Ovary (tissue), 9 donors: Measurements from ENCODE around the gene ZNF662. TPM values are rescaled to one million over a fixed set of nuclear protein-coding genes. Genes with fewer than 3 reads are reported as not detected.

Source experiments
- DNase-seq, 5 donors: peaks; one replicate each; pipeline ENCODE4 v3.0.0-alpha.2; 2019 to 2020
- H3K27ac ChIP-seq, 2 donors: fragments of 200-600 bp; one replicate each; pipeline versions ENCODE4 v1.5.1 to v1.8.0; 2019 to 2022
- H3K27me3 ChIP-seq: fragments of 200-600 bp; one replicate; pipeline ENCODE4 v1.8.0; 2022
- H3K36me3 ChIP-seq: fragments of 200-600 bp; sonication (generic); one replicate; pipeline ENCODE4 v1.5.1; 2019
- H3K4me1 ChIP-seq: one replicate; pipeline ENCODE4 v1.8.1; 2013; ENCODE audit warnings: mild to moderate bottlenecking, moderate library complexity; ENCODE audit not compliant: insufficient read depth
- H3K4me3 ChIP-seq: fragments of 200-600 bp; sonication (generic); one replicate; pipeline ENCODE4 v1.5.1; 2017
- H3K9me3 ChIP-seq, 2 donors: fragments of 200-600 bp in 1 of 2; sonication (generic) in 1 of 2; one replicate each; pipeline versions ENCODE4 v1.5.1 to v1.8.1; 2013 to 2019; ENCODE audit warnings: mild to moderate bottlenecking in 1 of 2, moderate library complexity in 1 of 2
- EP300 ChIP-seq: sonication (generic); formaldehyde crosslinking; IDR thresholded peaks from one replicate; pipeline ENCODE4 v1.6.1; 2017; ENCODE audit warnings: antibody characterized with exemption
- POLR2A ChIP-seq: fragments of 450-650 bp; IDR thresholded peaks from one replicate; pipeline ENCODE4 v1.6.1; 2017; ENCODE audit warnings: antibody characterized with exemption, mild to moderate bottlenecking, moderate library complexity
- WGBS, 3 donors: extraction: QIAGEN DNeasy Blood & Tissue Kit in 1 of 3; methylation state at CpG; one replicate each; pipeline versions ENCODE4 v1.1.5 to v1.1.7; 2013 to 2017; 5-methylcytosine and 5-hydroxymethylcytosine counted together
- intact Hi-C, 4 donors: fragments of 100-400 bp; cut with DNase I; formaldehyde crosslinking; loops; one replicate each; pipeline versions ENCODE4 v1.11.0 to v1.15.1; 2022 to 2023
- polyA plus RNA-seq, 2 donors: library from polyadenylated mRNA; stranded (reverse); fragments of 200-250 nt in 1 of 2; fragments of 350-450 nt in 1 of 2; fragmentation: Illumina TruSeq in 1 of 2; extraction: RNeasy Lipid Tissue Mini Kit (QIAGEN cat#74804) in 1 of 2; gene quantifications; one replicate each; pipeline ENCODE4 v1.2.3, GENCODE V29; 2013 to 2014
- total RNA-seq, 7 donors: library from RNA; depleted of rRNA in 2 of 7; stranded (reverse); fragments of >200 nt in 2 of 7; fragmentation: NEBNext Ultra II Directional in 3 of 7; extraction: Animal tissue kit (Norgen Biotek cat#: 25700) in 3 of 7; gene quantifications; one replicate each; pipeline versions ENCODE4 v1.1.0 to v1.2.4, GENCODE V29; 2016 to 2023
- TF ChIP-seq, protein P1 (sequence below), 3 donors: fragments of 450-650 bp in 2 of 3; fragments of 200-600 bp in 1 of 3; IDR thresholded peaks; one replicate each; pipeline versions ENCODE4 v1.5.1 to v1.8.0; 2016 to 2022; ENCODE audit warnings: antibody characterized with exemption in 3 of 3, mild to moderate bottlenecking in 1 of 3
- donor health status: DM: no; HTN: no; CAD: no; lungs with moderate emphysema.
- donor health status: DM: no; HTN: no; CAD: no.
- donor health status: Bipolar disorder and iron deficiency.
- donor health status: DM: yes; HTN: yes; CAD: no.
- donor health status: DM: no; HTN: no; CAD: no.
- donor health status: DM: yes; HTN: yes; CAD: no.

Gene ZNF662
- total and polyA plus RNA-seq, 9 donors: 8.1 to 29.8 (median 19.8) TPM

DNA sequence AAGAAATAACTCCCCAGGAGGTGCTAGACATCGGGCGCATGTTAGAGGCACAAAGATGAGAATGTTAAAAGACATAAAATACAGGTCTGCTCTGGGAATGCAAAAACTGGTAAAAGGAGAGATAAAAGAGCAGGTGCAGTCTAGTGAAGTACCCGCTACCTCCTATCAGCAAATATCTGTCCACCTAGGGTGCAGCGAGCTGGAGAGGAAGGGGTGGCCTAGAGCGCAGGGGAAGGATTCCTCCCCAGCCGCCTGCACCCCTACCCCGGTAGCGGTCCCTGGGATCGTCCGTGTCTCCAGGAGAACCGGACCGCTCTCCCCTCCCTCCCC is 237 bp upstream of the ZNF662 start:
- no peaks in the 10 kb centered on the region for H3K36me3 ChIP-seq
- peak overlapping the region; percentile 76 for H3K4me3 ChIP-seq
- peaks cover 5% of the 10 kb centered on the region for H3K4me1 ChIP-seq
- TF ChIP-seq, protein P1, sequence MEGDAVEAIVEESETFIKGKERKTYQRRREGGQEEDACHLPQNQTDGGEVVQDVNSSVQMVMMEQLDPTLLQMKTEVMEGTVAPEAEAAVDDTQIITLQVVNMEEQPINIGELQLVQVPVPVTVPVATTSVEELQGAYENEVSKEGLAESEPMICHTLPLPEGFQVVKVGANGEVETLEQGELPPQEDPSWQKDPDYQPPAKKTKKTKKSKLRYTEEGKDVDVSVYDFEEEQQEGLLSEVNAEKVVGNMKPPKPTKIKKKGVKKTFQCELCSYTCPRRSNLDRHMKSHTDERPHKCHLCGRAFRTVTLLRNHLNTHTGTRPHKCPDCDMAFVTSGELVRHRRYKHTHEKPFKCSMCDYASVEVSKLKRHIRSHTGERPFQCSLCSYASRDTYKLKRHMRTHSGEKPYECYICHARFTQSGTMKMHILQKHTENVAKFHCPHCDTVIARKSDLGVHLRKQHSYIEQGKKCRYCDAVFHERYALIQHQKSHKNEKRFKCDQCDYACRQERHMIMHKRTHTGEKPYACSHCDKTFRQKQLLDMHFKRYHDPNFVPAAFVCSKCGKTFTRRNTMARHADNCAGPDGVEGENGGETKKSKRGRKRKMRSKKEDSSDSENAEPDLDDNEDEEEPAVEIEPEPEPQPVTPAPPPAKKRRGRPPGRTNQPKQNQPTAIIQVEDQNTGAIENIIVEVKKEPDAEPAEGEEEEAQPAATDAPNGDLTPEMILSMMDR (IDR thresholded peaks at IDR 0.05): no peak
- TF ChIP-seq POLR2A (no peak), EP300 (no peak)
- H3K9me3 ChIP-seq: peaks cover 0 to 10% of the 10 kb centered on the region in 2 donors
- intact Hi-C loops: no loop called here
- H3K27me3 ChIP-seq: no peaks in the 10 kb centered on the region
- H3K27ac ChIP-seq: peak overlapping the region; percentile 48 to 84
- 6 to 10% (median 6%) methylated on average over 12 of the region's 12 CpGs for WGBS, 3 donors
- DNase-seq: no peak

DNA sequence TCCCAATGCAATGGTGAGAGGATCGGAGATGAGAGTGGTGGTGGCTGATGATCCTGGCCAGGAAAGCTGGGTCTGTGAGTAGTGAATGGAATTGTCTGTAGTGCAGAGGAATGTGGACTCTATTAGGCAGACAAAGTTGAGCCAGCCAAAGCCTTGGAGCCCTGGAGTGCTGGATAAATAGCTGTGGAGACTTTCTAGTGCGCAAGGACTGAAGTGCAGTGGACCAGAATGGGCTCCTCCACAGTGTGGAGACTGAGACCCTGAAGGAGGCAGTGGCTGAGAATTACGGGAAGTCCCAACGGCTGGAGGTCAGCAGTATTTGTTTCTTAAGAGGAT is 874 bp downstream of the ZNF662 start:
- Histone ChIP-seq H3K4me3 (peak overlapping the region; percentile 76), H3K27me3 (no peaks in the 10 kb centered on the region), H3K4me1 (peaks cover 5% of the 10 kb centered on the region), H3K27ac (peak overlapping the region in 1 of 2 donors; percentile 84), H3K9me3 (peaks cover 0 to 16% of the 10 kb centered on the region in 2 donors), H3K36me3 (peaks cover 2% of the 10 kb centered on the region)
- DNase-seq: no peak
- WGBS, 3 donors: 75 to 77% (median 76%) methylated on average over 4 of the region's 4 CpGs
- TF ChIP-seq POLR2A (no peak), EP300 (no peak)
- TF ChIP-seq, protein P1 (IDR thresholded peaks at IDR 0.05): no peak
- intact Hi-C loops: no loop called here

DNA sequence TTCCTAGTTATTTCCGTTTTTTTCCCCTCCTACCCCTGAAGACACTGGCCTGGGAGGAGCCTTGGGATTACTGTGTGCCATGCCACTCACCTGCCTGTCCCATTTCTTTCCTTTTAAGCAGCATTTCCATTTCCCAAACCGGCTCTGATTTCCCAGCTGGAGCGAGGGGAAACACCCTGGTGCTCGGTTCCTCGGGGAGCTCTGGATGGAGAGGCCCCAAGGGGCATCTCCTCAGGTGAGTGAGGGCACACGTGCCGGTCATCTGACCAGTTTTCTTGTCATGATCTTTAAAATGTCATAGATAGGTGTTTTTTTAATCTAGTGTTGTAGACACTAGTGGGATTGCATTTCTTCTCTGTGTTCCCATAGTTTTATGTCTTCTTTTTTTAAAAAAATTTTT is 2.7 kb downstream of the ZNF662 start:
- H3K4me3 ChIP-seq: no peak overlapping the region
- no peaks in the 10 kb centered on the region for H3K27me3 ChIP-seq
- peaks cover 5% of the 10 kb centered on the region for H3K4me1 ChIP-seq
- H3K36me3 ChIP-seq: peaks cover 2% of the 10 kb centered on the region
- H3K27ac ChIP-seq: no peak overlapping the region
- intact Hi-C loops: no loop called here
- WGBS, 3 donors: 88 to 96% (median 92%) methylated on average over 7 of the region's 7 CpGs
- H3K9me3 ChIP-seq: peaks cover 0 to 25% of the 10 kb centered on the region in 2 donors
- TF ChIP-seq, protein P1 (IDR thresholded peaks at IDR 0.05): no peak
- TF ChIP-seq EP300 (no peak), POLR2A (no peak)
- DNase-seq: no peak

DNA sequence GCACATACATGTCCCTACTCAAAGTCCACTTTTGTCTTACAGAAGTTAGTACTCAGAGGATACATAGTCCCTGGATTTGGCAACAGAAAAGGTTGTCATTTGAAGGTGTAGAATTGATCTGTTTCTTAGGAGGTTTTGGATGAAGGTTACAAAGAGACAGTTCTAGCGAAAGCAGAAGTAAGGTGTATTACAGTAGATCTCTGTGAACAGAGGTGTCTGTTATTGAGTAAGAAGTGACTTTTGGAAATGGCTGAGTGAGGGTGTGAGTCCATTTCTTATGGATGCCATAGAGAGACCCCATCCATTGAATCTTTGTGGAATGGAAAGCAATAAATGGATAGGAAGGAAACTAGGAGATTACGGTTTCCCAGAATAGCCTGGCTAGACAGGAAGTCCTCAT is 5.6 kb downstream of the ZNF662 start:
- no peaks in the 10 kb centered on the region for H3K27me3 ChIP-seq
- H3K4me1 ChIP-seq: peaks cover 3% of the 10 kb centered on the region
- no peak overlapping the region for H3K4me3 ChIP-seq
- H3K36me3 ChIP-seq: peaks cover 6% of the 10 kb centered on the region
- no peak overlapping the region for H3K27ac ChIP-seq
- WGBS, 3 donors: 96 to 98% (median 97%) methylated on average over 2 of the region's 2 CpGs
- DNase-seq: no peak
- H3K9me3 ChIP-seq: peaks cover 7 to 42% of the 10 kb centered on the region in 2 donors
- no peak for TF ChIP-seq EP300
- TF ChIP-seq, protein P1 (IDR thresholded peaks at IDR 0.05): no peak
- TF ChIP-seq POLR2A: no peak
- intact Hi-C loops: no loop called here
